Central memory CD8-positive, alpha-beta T cell (primary cell): ENCODE data around the gene SMCHD1.
"Not testable (repeated sequence)": the region's sequence is repeated elsewhere in the genome, so short reads cannot be mapped to it uniquely, and the experiment has no call there.

Experiments used
- ATAC-seq: fragments of 150-1000 bp; cut with Tn5 transposase; replicated peaks from 2 replicates; pipeline ENCODE4 v1.10.0; 2022; ENCODE audit warnings: mild to moderate bottlenecking, moderate FRiP score, moderate number of reproducible peaks; ENCODE audit not compliant: poor library complexity, severe bottlenecking; ENCODE audit errors: extremely low read depth
- DNase-seq, 2 donors: peaks; one replicate each; pipeline ENCODE4 v3.0.0; 2021; ENCODE audit warnings: low spot score in 2 of 2
- H3K27ac Mint-ChIP-seq: one replicate; pipeline ENCODE4 v1.8.0; 2022; ENCODE audit warnings: low read depth, mild to moderate bottlenecking, moderate library complexity, mixed read lengths
- H3K27me3 Mint-ChIP-seq: one replicate; pipeline ENCODE4 v1.8.0; 2022; ENCODE audit warnings: mixed read lengths
- H3K36me3 Mint-ChIP-seq: one replicate; pipeline ENCODE4 v1.8.0; 2022; ENCODE audit warnings: mild to moderate bottlenecking, moderate library complexity, mixed read lengths; ENCODE audit not compliant: insufficient read depth
- H3K4me1 Mint-ChIP-seq: one replicate; pipeline ENCODE4 v1.8.0; 2022; ENCODE audit warnings: mixed read lengths
- H3K4me3 Mint-ChIP-seq: one replicate; pipeline ENCODE4 v1.8.0; 2022; ENCODE audit warnings: mild to moderate bottlenecking, moderate library complexity, mixed read lengths
- H3K9me3 Mint-ChIP-seq: one replicate; pipeline ENCODE4 v1.8.0; 2022; ENCODE audit warnings: mixed read lengths

SMCHD1 gene

DNA sequence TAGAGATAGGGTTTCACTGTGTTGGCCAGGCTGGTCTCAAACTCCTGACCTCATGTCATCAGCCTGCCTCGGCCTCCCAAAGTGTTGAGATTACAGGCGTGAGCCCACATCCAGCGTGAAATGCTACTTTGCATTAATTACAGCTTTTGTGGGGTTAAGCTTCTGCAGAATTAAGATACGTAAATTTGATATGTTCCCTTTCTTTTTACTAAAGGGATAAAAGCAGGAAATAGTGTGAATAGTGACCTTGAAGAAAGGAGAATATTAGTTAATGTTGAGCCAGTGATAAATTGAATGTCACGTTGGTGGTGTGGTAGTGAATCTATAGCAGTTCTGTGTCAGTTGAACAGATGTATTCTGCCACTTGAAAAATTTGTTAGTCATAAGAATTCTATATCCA, 16.9 kb downstream of the SMCHD1 start:
- Mint-ChIP-seq H3K27ac (no peak overlapping the region), H3K36me3 (peaks cover 88% of the 10 kb centered on the region), H3K27me3 (no peaks in the 10 kb centered on the region), H3K9me3 (no peaks in the 10 kb centered on the region), H3K4me1 (peaks cover 65% of the 10 kb centered on the region), H3K4me3 (no peak overlapping the region)
- ATAC-seq: no peak
- DNase-seq: no peak

DNA sequence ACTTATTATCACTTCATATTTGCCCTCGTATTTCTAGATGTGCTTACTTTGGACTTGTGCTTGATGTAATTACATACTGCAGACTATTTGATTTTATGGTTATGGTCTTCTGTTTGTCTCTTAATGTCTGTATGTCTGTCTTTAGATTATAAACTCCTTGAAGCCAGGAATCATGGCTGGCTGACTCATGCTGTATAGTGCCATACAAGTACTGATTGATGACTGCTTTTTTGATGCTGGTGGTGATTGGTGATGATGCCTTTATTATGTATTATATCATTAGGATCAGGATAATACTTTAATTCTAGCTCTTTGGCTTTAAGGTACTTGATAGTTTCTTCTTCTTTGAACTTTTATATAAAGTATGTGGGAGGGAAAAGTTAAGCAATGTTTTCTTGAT, 17.3 kb downstream of the SMCHD1 start:
- Mint-ChIP-seq H3K9me3 (no peaks in the 10 kb centered on the region), H3K4me1 (peaks cover 64% of the 10 kb centered on the region), H3K4me3 (no peak overlapping the region), H3K27me3 (no peaks in the 10 kb centered on the region), H3K27ac (no peak overlapping the region), H3K36me3 (peaks cover 85% of the 10 kb centered on the region)
- ATAC-seq: no peak
- no peak for DNase-seq

DNA sequence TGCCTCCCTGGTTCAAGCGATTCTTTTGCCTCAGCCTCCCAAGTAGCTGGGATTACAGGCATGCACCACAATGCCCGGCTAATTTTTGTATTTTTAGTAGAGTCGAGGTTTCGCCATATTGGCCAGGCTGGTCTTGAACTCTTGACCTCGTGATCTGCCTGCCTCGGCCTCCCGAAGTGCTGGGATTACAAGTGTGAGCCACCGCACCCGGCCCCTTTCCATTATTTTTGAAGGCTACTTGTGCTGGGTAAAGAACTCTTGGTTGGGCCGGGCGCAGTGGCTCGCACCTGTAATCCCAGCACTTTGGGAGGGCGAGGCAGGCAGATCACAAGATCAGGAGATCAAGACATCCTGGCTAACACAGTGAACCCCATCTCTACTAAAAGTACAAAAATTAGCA, 23.4 kb downstream of the SMCHD1 start:
- Mint-ChIP-seq H3K4me3 (peak overlapping the region; percentile 31), H3K36me3 (peaks cover 67% of the 10 kb centered on the region), H3K4me1 (peaks cover 62% of the 10 kb centered on the region)
- H3K27ac Mint-ChIP-seq, H3K27me3 Mint-ChIP-seq, DNase-seq, ATAC-seq, H3K9me3 Mint-ChIP-seq: not testable (repeated sequence)

DNA sequence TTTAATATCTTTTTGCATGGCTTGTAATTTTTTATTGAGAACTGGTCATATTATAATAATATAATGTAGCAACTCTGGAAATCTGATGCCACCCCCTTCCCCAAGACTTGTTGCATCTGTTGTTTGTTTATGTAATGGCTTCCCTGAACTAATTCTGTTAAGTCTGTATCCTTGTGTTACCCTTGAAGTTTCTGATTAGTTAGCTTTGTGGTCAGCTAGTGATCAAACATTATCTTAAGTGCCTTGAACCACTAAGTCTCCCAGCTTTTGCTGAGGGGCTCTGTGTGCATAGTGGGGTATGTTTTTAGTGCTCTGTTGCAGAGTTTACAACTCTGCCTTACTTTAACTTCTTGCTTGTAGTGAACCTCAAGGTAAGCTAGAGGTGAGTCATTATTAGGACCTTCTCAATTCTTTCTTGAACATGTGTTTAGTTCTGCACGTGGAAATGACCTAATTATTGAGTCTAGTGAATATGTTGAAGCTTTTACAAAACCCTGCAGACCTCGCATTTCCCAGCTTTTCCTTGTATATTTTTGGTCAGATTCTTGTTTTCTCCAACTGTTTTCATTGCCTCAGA, 24.8 kb downstream of the SMCHD1 start:
- Mint-ChIP-seq H3K27ac (peak overlapping the region; percentile 86), H3K36me3 (peaks cover 63% of the 10 kb centered on the region), H3K9me3 (no peaks in the 10 kb centered on the region), H3K27me3 (no peaks in the 10 kb centered on the region), H3K4me3 (no peak overlapping the region), H3K4me1 (peaks cover 63% of the 10 kb centered on the region)
- ATAC-seq: no peak
- DNase-seq: no peak

DNA sequence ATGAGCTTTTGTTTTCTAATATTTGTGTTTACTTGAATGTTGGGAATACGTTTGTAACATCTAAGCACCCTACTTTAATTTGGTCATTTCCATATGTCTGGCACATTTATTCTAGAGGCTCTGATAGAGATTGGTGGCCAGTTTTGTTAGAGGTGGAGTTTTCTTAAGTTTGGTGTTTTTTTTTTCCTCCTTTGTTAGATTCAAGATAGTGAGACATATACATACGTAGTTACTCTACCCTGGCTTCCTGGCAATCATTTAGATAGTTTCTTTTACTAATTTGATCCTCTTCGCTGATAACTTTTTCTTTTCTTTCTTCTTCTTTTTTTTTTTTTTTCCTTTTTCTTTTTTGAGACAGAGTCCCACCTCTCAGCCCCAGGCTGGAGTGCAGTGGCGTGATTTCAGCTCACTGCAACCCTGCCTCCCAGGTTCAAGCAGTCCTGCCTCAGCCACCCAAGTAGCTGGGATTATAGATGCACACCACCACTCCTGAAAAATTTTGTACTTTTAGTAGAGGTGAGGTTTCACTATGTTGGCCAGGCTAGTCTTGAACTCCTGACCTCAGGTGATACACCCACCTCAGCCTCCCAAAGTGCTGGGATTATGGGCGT, 26.6 kb downstream of the SMCHD1 start:
- DNase-seq: no peak
- H3K27ac Mint-ChIP-seq: peak overlapping the region; percentile 97
- H3K9me3 Mint-ChIP-seq: peaks cover 6% of the 10 kb centered on the region
- H3K36me3 Mint-ChIP-seq: peaks cover 65% of the 10 kb centered on the region
- no peak overlapping the region for H3K4me3 Mint-ChIP-seq
- no peaks in the 10 kb centered on the region for H3K27me3 Mint-ChIP-seq
- peaks cover 65% of the 10 kb centered on the region for H3K4me1 Mint-ChIP-seq
- ATAC-seq: peak; percentile 64

DNA sequence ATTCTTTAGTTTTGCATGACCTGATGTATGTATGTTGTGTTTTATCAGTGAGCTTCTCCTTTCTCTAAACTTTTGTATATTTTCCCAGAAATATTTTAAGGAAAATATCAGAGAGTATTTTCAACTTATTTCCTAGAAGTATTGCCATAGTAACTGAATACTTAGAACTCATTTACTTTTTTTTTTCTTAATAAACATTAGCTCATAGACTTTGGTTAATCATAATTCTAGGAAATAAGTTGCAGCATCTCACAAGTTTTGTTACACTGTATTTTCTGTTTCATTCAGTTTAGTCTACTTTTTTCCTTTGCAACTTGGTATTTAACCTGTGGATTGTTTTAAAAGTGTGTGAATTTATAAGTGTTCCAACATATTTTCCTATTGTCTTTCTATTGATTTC, 27.5 kb downstream of the SMCHD1 start:
- ATAC-seq: no peak
- H3K4me3 Mint-ChIP-seq: peak overlapping the region; percentile 2

DNA sequence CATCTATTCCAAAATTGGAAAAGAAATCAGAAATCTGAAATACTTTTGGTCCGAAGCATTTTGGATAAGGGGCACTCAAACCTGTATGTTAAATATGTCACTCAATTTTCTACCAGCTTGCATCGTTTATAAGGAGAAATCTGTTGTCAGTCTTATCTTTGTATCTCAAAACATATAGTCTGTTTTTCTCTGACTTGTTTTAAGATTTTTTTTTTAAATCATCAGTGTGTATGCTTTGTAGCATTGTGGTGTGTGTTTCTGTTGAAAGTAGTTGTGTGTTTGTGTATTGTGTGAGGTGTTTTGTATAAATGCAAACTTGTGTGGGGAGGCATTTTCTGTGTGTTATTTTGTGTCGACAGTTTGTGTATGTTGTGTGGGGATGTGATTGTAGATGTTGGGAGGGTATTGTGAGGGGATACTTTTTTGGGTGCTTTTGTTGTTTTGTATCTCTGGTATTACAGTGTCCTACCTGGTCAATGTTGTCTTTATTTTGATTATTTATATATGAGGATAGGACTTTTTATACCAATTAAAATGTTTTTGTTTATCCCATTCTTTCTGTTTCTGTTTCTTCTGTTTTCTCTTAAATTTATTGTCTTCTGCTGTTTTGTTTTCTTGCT, 30.9 kb downstream of the SMCHD1 start:
- no peaks in the 10 kb centered on the region for H3K27me3 Mint-ChIP-seq
- no peak for ATAC-seq
- peaks cover 66% of the 10 kb centered on the region for H3K4me1 Mint-ChIP-seq
- no peak for DNase-seq
- peaks cover 62% of the 10 kb centered on the region for H3K36me3 Mint-ChIP-seq
- H3K9me3 Mint-ChIP-seq: peaks cover 10% of the 10 kb centered on the region
- peak overlapping the region; percentile 42 for H3K27ac Mint-ChIP-seq
- H3K4me3 Mint-ChIP-seq: peak overlapping the region; percentile 47

More for the DNA sequence above, 27.5 kb downstream of the SMCHD1 start:
- Mint-ChIP-seq H3K27me3 (no peaks in the 10 kb centered on the region), H3K27ac (peak overlapping the region; percentile 97), H3K9me3 (peaks cover 10% of the 10 kb centered on the region), H3K36me3 (peaks cover 70% of the 10 kb centered on the region), H3K4me1 (peaks cover 74% of the 10 kb centered on the region)
- no peak for DNase-seq

DNA sequence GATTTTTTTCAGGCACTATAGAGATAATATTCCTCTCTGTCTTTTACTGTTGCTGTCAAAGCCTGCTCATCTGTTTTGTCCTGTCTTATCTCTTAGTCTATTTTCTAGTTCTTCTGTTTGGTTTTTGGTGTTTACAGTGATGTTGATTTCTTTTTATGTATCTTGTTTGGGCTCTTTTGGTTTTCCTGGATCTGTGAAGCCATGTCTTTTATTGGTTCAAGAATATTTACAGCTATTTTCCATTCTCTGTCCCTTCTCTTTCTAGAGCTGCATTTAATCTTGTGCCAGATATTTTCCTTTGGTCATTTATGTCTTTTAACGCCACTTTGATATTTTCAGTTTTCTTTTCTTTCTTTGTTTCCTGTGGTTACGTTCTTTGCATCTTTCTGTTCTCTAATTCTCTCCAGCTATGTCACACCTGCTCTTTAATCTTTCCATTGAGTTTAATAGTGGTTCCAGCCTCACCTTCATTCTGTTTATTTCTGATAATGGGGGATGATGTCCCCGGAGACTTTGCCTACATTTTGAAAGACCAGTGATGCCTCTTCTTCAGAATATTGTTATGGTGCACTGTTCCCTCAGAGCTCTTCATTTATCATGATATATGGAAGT, 32.0 kb downstream of the SMCHD1 start:
- Mint-ChIP-seq H3K4me3 (peak overlapping the region; percentile 35), H3K9me3 (peaks cover 10% of the 10 kb centered on the region), H3K27ac (peak overlapping the region; percentile 42), H3K4me1 (peaks cover 65% of the 10 kb centered on the region), H3K36me3 (peaks cover 65% of the 10 kb centered on the region), H3K27me3 (no peaks in the 10 kb centered on the region)
- ATAC-seq (no peak), DNase-seq (no peak)

DNA sequence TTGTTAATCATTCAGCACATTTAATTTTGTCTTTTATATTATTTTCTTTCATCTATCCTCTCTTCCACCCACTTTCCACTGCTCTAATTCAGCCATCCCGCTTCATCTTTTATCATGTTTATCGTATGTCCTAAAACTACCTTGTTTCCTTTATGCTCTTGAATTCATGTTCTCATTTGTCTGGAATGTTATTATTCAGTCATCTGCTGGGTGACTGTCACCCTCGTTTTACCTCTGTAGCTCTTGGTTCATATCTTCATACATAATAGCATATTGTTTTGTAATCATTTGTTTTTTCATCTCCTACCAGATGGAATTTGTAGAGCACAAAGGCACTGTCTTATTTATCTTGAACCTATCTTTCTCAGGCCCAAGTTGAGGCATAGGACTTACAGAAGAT, 37.0 kb downstream of the SMCHD1 start:
- H3K27me3 Mint-ChIP-seq: no peaks in the 10 kb centered on the region
- ATAC-seq: no peak
- peak overlapping the region; percentile 15 for H3K27ac Mint-ChIP-seq
- H3K36me3 Mint-ChIP-seq: peaks cover 67% of the 10 kb centered on the region
- H3K4me1 Mint-ChIP-seq: peaks cover 22% of the 10 kb centered on the region
- no peak overlapping the region for H3K4me3 Mint-ChIP-seq
- H3K9me3 Mint-ChIP-seq: peaks cover 4% of the 10 kb centered on the region
- no peak for DNase-seq

DNA sequence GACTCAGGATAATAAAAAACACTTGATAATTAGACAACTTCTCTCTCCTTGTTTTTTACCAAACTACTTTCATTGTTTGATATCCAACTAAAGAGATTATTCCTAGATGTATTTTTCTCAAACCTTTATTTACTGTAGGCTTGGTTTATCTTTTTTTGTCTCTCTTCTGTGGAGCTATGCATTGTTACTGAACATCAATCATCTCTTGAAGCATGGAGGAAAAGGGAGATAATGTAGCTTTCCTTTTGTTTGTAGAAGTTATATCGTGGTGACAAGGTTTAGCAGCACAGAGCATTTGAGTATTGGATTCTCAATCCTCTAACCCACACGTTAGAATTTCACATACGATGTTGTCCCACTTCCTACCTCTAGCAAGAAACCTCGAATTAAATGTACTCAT, 41.7 kb downstream of the SMCHD1 start:
- Mint-ChIP-seq H3K27me3 (no peaks in the 10 kb centered on the region), H3K4me1 (peaks cover 15% of the 10 kb centered on the region), H3K27ac (no peak overlapping the region), H3K36me3 (peaks cover 80% of the 10 kb centered on the region), H3K4me3 (no peak overlapping the region), H3K9me3 (no peaks in the 10 kb centered on the region)
- ATAC-seq (no peak), DNase-seq (no peak)

DNA sequence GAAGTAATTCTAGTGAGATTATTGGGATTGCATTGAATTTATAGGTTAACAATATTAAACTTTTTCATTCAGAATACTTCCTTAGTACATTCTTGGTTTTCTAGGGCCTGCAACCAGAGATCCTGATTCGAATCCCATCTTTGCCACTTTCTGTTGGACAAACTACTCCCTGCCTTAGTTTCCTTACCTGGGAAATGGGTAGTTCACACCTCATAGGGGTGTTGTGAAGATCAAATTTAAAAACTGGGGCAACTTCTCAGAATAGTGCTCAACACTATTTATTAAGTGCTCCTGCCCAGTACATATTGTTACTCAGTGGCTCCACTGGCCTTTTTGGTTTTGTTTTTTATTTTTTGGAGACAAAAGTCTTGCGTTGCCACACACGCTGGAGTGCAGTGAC, 43.5 kb downstream of the SMCHD1 start:
- H3K4me1 Mint-ChIP-seq: peaks cover 14% of the 10 kb centered on the region

DNA sequence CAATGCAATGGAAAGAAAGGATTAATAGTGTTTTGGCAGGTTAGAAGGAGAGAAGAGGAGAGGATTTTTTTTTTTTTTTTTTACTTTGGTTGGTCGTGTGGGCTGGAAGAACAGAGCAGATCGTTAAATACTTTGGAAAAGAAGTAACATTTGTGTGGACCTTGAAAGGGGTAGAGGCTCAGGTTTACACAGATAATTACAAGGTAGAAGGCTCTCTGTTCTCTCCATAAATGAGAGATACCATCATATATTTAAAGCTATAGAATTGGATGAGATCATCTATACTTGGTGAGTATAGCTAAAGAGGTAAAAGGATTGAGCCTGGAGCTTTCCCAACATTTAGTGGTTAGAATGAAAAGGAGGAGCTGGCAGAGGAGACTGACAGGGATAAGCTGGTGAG, 49.0 kb downstream of the SMCHD1 start:
- H3K27ac Mint-ChIP-seq: peak overlapping the region; percentile 66
- H3K4me1 Mint-ChIP-seq: peaks cover 28% of the 10 kb centered on the region
- ATAC-seq (no peak), DNase-seq (no peak)
- no peaks in the 10 kb centered on the region for H3K27me3 Mint-ChIP-seq
- no peak overlapping the region for H3K4me3 Mint-ChIP-seq
- peaks cover 76% of the 10 kb centered on the region for H3K36me3 Mint-ChIP-seq
- no peaks in the 10 kb centered on the region for H3K9me3 Mint-ChIP-seq

More for the DNA sequence above, 43.5 kb downstream of the SMCHD1 start:
- Mint-ChIP-seq H3K9me3 (no peaks in the 10 kb centered on the region), H3K4me3 (no peak overlapping the region), H3K36me3 (peaks cover 83% of the 10 kb centered on the region), H3K27me3 (no peaks in the 10 kb centered on the region), H3K27ac (no peak overlapping the region)
- DNase-seq (no peak), ATAC-seq (no peak)

DNA sequence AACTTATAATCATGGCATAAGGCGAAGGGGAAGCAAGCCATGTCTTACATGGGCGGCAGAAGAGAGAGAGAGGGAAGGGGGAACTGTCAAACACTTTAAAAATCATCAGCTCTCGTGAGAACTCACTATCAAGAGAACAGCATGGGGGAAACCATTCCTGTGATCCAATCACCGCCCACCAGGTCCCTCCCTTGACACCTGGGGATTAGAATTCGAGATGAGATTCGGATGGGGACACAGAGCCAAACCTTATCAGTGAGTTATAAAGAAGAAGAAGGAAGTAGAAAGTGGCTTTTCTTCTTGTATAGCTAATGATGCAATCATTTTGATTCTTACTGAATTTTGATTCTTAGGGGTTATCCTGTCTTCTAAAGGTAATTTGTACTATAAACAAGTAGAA, 51.4 kb downstream of the SMCHD1 start:
- Mint-ChIP-seq H3K27me3 (no peaks in the 10 kb centered on the region), H3K4me1 (peaks cover 29% of the 10 kb centered on the region), H3K9me3 (no peaks in the 10 kb centered on the region), H3K4me3 (peak overlapping the region; percentile 3), H3K36me3 (peaks cover 74% of the 10 kb centered on the region), H3K27ac (peak overlapping the region; percentile 26)
- ATAC-seq: no peak
- DNase-seq: no peak
